ENCODE measurements around the gene FAM20C.

DNA sequence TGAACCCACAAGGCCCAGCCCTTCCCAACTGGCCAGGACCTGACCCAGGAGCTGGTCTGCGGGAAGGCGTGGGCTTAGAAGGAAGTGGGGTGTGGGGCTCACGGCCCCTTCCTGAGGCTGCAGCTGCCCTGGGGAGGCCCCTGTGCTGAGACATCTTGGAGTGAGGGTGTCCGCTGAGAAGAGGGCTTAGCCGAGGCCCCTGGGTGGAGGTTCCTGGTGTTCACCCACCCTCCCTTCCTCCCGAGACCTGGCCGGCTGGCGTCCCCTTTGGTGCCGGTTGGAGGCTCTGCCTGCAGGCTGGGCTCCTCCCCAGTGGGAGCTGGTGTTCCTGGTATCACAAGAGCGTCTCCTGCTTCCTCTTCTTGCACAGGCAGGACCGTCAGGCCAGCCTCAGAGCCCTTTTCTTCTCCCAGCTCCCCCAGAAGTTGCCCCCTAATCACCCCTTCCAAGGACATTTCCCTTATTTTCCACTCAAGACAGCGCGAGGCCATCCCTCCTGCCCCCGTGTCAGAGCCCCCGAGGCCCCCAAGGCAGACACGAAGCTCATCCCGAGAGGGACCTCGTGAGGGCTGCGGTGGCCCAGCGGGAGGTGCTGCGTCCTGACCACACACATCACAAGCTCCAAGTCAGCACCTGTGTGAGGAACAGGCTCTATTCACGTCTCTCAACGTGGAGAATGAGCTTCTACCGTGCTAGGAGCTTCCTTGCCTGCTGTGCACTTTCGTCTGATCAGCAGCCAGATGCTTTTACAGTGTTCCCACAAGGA lies 25.1 kb upstream of the FAM20C start:
- TF ChIP-seq CTCF (IDR thresholded peaks at IDR 0.05 in 2 of 3, conservative IDR thresholded peaks at IDR 0.05 in 1 of 3; ENCODE audit: control insufficient read depth in 2 of 3, extremely low read depth in 1 of 3, insufficient read depth in 1 of 3, low read depth in 3 of 3, low read length in 3 of 3): no peak
- no peak for TF ChIP-seq ZNF274 (IDR thresholded peaks at IDR 0.05; ENCODE audit: insufficient read depth, insufficient read length)
- TF ChIP-seq, protein P1, sequence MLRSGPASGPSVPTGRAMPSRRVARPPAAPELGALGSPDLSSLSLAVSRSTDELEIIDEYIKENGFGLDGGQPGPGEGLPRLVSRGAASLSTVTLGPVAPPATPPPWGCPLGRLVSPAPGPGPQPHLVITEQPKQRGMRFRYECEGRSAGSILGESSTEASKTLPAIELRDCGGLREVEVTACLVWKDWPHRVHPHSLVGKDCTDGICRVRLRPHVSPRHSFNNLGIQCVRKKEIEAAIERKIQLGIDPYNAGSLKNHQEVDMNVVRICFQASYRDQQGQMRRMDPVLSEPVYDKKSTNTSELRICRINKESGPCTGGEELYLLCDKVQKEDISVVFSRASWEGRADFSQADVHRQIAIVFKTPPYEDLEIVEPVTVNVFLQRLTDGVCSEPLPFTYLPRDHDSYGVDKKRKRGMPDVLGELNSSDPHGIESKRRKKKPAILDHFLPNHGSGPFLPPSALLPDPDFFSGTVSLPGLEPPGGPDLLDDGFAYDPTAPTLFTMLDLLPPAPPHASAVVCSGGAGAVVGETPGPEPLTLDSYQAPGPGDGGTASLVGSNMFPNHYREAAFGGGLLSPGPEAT (IDR thresholded peaks at IDR 0.05; ENCODE audit: low read depth): no peak
- TF ChIP-seq, protein P2, sequence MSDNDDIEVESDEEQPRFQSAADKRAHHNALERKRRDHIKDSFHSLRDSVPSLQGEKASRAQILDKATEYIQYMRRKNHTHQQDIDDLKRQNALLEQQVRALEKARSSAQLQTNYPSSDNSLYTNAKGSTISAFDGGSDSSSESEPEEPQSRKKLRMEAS (IDR thresholded peaks at IDR 0.05; ENCODE audit: low read depth, low read length): no peak
- TF ChIP-seq RAD51 (IDR thresholded peaks at IDR 0.05): no peak
- no peak for TF ChIP-seq RFX5 (IDR thresholded peaks at IDR 0.05; ENCODE audit: low read depth, low read length)
- no peak for TF ChIP-seq TAF1 (IDR thresholded peaks at IDR 0.05; ENCODE audit: borderline replicate concordance, low read depth, low read length)
- no peak for TF ChIP-seq EZH2 (IDR thresholded peaks at IDR 0.05; ENCODE audit: borderline replicate concordance, control insufficient read depth, low read depth, low read length)
- TF ChIP-seq NFIC (IDR thresholded peaks at IDR 0.05; ENCODE audit: low read depth, low read length): no peak
- TF ChIP-seq EP300 (IDR thresholded peaks at IDR 0.05; ENCODE audit: borderline replicate concordance in 1 of 2, control insufficient read depth in 1 of 2, low read depth in 2 of 2, low read length in 2 of 2): no peak
- TF ChIP-seq TARDBP (IDR thresholded peaks at IDR 0.05; ENCODE audit: borderline replicate concordance): no peak
- no peak for TF ChIP-seq NR2C2 (IDR thresholded peaks at IDR 0.05; ENCODE audit: borderline replicate concordance, control insufficient read depth, insufficient read length, low read depth)
- no peak for TF ChIP-seq KDM1A (IDR thresholded peaks at IDR 0.05; ENCODE audit: borderline replicate concordance)
- TF ChIP-seq, protein P3, sequence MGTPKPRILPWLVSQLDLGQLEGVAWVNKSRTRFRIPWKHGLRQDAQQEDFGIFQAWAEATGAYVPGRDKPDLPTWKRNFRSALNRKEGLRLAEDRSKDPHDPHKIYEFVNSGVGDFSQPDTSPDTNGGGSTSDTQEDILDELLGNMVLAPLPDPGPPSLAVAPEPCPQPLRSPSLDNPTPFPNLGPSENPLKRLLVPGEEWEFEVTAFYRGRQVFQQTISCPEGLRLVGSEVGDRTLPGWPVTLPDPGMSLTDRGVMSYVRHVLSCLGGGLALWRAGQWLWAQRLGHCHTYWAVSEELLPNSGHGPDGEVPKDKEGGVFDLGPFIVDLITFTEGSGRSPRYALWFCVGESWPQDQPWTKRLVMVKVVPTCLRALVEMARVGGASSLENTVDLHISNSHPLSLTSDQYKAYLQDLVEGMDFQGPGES (IDR thresholded peaks at IDR 0.05): no peak
